Panc1 (cell line): Measurements from ENCODE around the gene POMGNT1. TPM values are rescaled to one million over a fixed set of nuclear protein-coding genes. Genes with fewer than 3 reads are reported as not detected.

Experiments
- ATAC-seq: fragments of 200-7000 bp; cut with Tn5 transposase; 2 replicates; pipeline ENCODE4 v1.9.1; 2020; ENCODE audit warnings: mild to moderate bottlenecking, moderate library complexity
- BruUV-seq: library from RNA; stranded (reverse); fragments of 400-500 nt; replicated peaks from 2 replicates; lab custom pipeline; 2021; lab: Mats Ljungman, UMichigan
- CTCF ChIA-PET: fragments of 300-600 bp; sonication (Branson Sonifier 250); formaldehyde crosslinking; loops from one replicate; lab custom pipeline; 2022; ENCODE audit warnings: antibody characterized with exemption; lab: Charles Lee
- POLR2A ChIA-PET: fragments of 300-600 bp; sonication (Branson Sonifier 250); formaldehyde crosslinking; loops from one replicate; lab custom pipeline; 2022; ENCODE audit warnings: antibody characterized with exemption; lab: Charles Lee
- DNase-seq: peaks from one replicate; pipeline ENCODE4 v3.0.0-alpha.2; 2010; ENCODE audit warnings: low read depth, low spot score
- H3K27ac ChIP-seq: 2 replicates; pipeline ENCODE4 v1.5.1; 2011; ENCODE audit warnings: mild to moderate bottlenecking, low read length, inconsistent platforms
- H3K27me3 ChIP-seq: fragments of 200-500 bp; sonication (Bioruptor generic); 2 replicates; pipeline ENCODE4 v1.6.0; 2014; ENCODE audit warnings: low read length, inconsistent platforms; ENCODE audit not compliant: control insufficient read depth, insufficient read depth
- H3K36me3 ChIP-seq: fragments of 200-500 bp; sonication (Bioruptor generic); 2 replicates; pipeline ENCODE4 v1.5.1; 2014; ENCODE audit warnings: inconsistent platforms, mild to moderate bottlenecking, low read length, moderate library complexity; ENCODE audit not compliant: control insufficient read depth, insufficient read depth
- H3K4me1 ChIP-seq: 2 replicates; pipeline ENCODE4 v1.5.1; 2011; ENCODE audit warnings: inconsistent platforms, mild to moderate bottlenecking, low read length, moderate library complexity; ENCODE audit not compliant: control insufficient read depth, insufficient read depth
- H3K4me3 ChIP-seq, 2 experiments: 2 replicates each; pipeline ENCODE4 v1.5.1; 2011 to 2012; ENCODE audit warnings: low read depth in 2 of 2, low read length in 2 of 2, mild to moderate bottlenecking in 2 of 2, inconsistent platforms in 1 of 2, moderate library complexity in 1 of 2
- H3K9me3 ChIP-seq: fragments of 200-500 bp; sonication (Bioruptor generic); 2 replicates; pipeline ENCODE4 v1.5.1; 2014; ENCODE audit warnings: low read depth, mild to moderate bottlenecking, inconsistent platforms, low read length, moderate library complexity; ENCODE audit not compliant: control insufficient read depth, insufficient read depth
- POLR2AphosphoS5 ChIP-seq: IDR thresholded peaks from 2 replicates; pipeline ENCODE4 v1.6.1; 2012; ENCODE audit warnings: mild to moderate bottlenecking, low read depth, low read length, moderate library complexity
- REST ChIP-seq, 2 experiments: IDR thresholded peaks; 2 replicates each; pipeline ENCODE4 v1.6.1; 2011 to 2012; ENCODE audit warnings: low read depth in 2 of 2, control low read depth in 1 of 2, low read length in 1 of 2, mild to moderate bottlenecking in 1 of 2, moderate library complexity in 1 of 2; ENCODE audit not compliant: insufficient read depth in 1 of 2
- SIN3A ChIP-seq: IDR thresholded peaks from 2 replicates; pipeline ENCODE4 v1.6.1; 2012; ENCODE audit warnings: low read depth, mild to moderate bottlenecking, low read length, moderate library complexity, borderline replicate concordance; ENCODE audit not compliant: insufficient read depth
- TCF7L2 ChIP-seq: IDR thresholded peaks from 2 replicates; pipeline ENCODE4 v1.6.1; 2011; ENCODE audit warnings: mild to moderate bottlenecking, low read depth, low read length, inconsistent platforms
- in situ Hi-C: cut with HindIII; loops from 2 replicates; pipeline ENCODE4 v1.10.0; 2016; ENCODE audit warnings: low sequenced_read_pairs, low pct_unique_long_range_greater_than_20kb
- intact Hi-C: fragments of 100-400 bp; cut with micrococcal nuclease; formaldehyde crosslinking; loops from one replicate; pipeline ENCODE4 v1.10.0; 2022; ENCODE audit not compliant: unreplicated experiment
- total RNA-seq: library from RNA; stranded (reverse); gene quantifications from one replicate; pipeline ENCODE4 v1.2.1, GENCODE V29; 2021; ENCODE audit not compliant: unreplicated experiment
- TF ChIP-seq, protein P1 (sequence below): fragments of 450-650 bp; IDR thresholded peaks from 2 replicates; pipeline ENCODE4 v1.5.1; 2017; ENCODE audit warnings: mild to moderate bottlenecking

Gene POMGNT1
- total RNA-seq, 1 experiment from 2014 or later = 178 TPM

DNA sequence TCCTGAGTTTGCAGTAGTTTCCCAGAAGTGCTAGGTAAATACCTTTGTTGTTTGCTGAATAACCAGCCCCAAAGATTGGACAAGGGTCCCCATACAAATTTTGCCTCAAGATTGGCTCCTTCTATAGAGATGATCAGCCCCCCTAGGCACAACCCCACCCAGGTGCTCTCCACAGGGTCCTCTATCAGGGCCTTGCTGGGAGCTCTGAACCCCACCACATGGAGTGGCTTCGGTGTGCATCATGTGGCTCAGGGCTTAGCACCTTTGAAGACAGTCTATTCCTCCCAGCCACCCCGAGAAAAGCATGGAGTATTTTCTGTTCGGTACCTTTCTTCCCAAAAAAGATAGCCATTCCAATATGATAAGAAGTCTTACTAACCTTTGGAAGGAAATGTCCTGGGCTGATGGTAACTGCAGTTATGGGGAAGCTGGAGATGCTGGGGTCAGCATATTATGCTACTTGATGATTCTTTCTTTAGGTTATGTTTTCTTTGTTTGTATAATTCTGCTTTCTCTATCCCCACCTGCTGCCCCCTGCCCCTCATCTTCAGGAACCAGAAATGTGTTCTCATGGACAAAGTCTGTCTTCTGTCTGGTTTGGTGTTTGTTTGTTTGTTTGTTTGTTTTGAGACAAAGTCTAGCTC is 28.3 kb downstream of the POMGNT1 start:
- no peak for ATAC-seq
- BruUV-seq = no TSS peak
- Histone ChIP-seq H3K9me3 (no peaks in the 10 kb centered on the region), H3K4me1 (peaks cover 13% of the 10 kb centered on the region), H3K27ac (no peak overlapping the region), H3K36me3 (no peaks in the 10 kb centered on the region), H3K4me3 (no peak overlapping the region), H3K27me3 (no peaks in the 10 kb centered on the region)
- no peak for DNase-seq
- ChIA-PET CTCF (no interaction called here), POLR2A (no interaction called here)
- TF ChIP-seq TCF7L2 (no peak), POLR2AphosphoS5 (no peak), REST (IDR thresholded peaks at IDR 0.05; ENCODE audit: insufficient read depth in 1 of 2, low read depth in 2 of 2, low read length in 1 of 2) (no peak), SIN3A (no peak)
- TF ChIP-seq, protein P1, sequence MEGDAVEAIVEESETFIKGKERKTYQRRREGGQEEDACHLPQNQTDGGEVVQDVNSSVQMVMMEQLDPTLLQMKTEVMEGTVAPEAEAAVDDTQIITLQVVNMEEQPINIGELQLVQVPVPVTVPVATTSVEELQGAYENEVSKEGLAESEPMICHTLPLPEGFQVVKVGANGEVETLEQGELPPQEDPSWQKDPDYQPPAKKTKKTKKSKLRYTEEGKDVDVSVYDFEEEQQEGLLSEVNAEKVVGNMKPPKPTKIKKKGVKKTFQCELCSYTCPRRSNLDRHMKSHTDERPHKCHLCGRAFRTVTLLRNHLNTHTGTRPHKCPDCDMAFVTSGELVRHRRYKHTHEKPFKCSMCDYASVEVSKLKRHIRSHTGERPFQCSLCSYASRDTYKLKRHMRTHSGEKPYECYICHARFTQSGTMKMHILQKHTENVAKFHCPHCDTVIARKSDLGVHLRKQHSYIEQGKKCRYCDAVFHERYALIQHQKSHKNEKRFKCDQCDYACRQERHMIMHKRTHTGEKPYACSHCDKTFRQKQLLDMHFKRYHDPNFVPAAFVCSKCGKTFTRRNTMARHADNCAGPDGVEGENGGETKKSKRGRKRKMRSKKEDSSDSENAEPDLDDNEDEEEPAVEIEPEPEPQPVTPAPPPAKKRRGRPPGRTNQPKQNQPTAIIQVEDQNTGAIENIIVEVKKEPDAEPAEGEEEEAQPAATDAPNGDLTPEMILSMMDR = no peak
- in situ Hi-C loops (no loop called here), intact Hi-C loops (no loop called here)

- ATAC-seq = no peak
- ChIA-PET CTCF (no interaction called here), POLR2A (no interaction called here)
- Histone ChIP-seq H3K27ac (no peak overlapping the region), H3K36me3 (no peaks in the 10 kb centered on the region), H3K27me3 (no peaks in the 10 kb centered on the region), H3K4me3 (no peak overlapping the region), H3K9me3 (no peaks in the 10 kb centered on the region), H3K4me1 (peaks cover 2% of the 10 kb centered on the region; the same call in 1 of the 2 replicates)
- in situ Hi-C loops = no loop called here
- no TSS peak for BruUV-seq
- TF ChIP-seq REST (IDR thresholded peaks at IDR 0.05; ENCODE audit: insufficient read depth in 1 of 2, low read depth in 2 of 2, low read length in 1 of 2) (no peak), POLR2AphosphoS5 (no peak), SIN3A (no peak), TCF7L2 (no peak)
- TF ChIP-seq, protein P1 = no peak
- DNase-seq = no peak
- intact Hi-C loops = no loop called here
Measured at GRCh38 chr1:46168477-46168876, 29.8 kb downstream of the POMGNT1 start.
